ENCODE measurements around the gene SLC25A39. TPM values are rescaled to one million over a fixed set of nuclear protein-coding genes. Genes with fewer than 3 reads are reported as not detected.
A peak's percentile ranks its signal among the peaks of the same experiment; 100 is the strongest.

SLC25A39 gene
- total RNA-seq, 2 donors from 2014 or later: 72.6 to 154 TPM

- H3K4me1 ChIP-seq: peaks cover 6% of the 10 kb centered on the region
- TF ChIP-seq, protein P1, sequence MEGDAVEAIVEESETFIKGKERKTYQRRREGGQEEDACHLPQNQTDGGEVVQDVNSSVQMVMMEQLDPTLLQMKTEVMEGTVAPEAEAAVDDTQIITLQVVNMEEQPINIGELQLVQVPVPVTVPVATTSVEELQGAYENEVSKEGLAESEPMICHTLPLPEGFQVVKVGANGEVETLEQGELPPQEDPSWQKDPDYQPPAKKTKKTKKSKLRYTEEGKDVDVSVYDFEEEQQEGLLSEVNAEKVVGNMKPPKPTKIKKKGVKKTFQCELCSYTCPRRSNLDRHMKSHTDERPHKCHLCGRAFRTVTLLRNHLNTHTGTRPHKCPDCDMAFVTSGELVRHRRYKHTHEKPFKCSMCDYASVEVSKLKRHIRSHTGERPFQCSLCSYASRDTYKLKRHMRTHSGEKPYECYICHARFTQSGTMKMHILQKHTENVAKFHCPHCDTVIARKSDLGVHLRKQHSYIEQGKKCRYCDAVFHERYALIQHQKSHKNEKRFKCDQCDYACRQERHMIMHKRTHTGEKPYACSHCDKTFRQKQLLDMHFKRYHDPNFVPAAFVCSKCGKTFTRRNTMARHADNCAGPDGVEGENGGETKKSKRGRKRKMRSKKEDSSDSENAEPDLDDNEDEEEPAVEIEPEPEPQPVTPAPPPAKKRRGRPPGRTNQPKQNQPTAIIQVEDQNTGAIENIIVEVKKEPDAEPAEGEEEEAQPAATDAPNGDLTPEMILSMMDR (IDR thresholded peaks at IDR 0.05): no peak
- no peak for TF ChIP-seq POLR2A (IDR thresholded peaks at IDR 0.05)
- H3K4me3 ChIP-seq: no peak overlapping the region
- no peak for ATAC-seq
- no peaks in the 10 kb centered on the region for H3K9me3 ChIP-seq
- H3K27ac ChIP-seq: no peak overlapping the region
- intact Hi-C loops (cut with DNase I): no loop called here
- 74 to 100% methylated on average over 2 to 9 of the region's 11 CpGs for WGBS, 2 donors
- peaks cover 8 to 15% of the 10 kb centered on the region in 2 donors for H3K36me3 ChIP-seq (replicated peaks in 1 of 2; ENCODE audit: insufficient read depth in 1 of 2, low read depth in 2 of 2)
- DNase-seq: no peak
- no peaks in the 10 kb centered on the region for H3K27me3 ChIP-seq
Observed at GRCh38 chr17:44356241-44356640, 31.6 kb upstream of the SLC25A39 start.

DNA sequence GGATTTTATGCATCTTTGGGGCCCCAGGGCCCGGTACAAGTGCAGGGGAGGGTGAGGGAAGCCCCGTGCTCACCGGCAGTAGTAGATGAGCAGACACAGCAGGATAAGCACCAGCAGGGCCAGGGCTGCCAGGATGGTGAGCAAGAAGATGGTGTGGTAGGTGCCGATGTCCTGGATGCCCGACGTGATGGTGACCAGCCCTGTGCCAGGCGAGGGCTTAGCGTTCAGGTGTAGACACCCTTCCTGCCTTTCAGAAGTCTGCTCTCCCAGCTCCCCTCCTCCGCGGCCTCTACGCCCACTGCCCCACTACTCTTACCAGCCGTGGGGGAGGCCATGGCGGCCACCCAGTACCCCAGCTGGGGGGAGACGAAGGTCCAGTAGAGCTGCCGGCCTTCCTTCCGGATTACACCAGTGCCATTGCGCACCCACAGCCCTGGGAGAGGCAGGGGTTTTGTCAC is 31.0 kb upstream of the SLC25A39 start:
- H3K36me3 ChIP-seq (replicated peaks in 1 of 2; ENCODE audit: insufficient read depth in 1 of 2, low read depth in 2 of 2): peaks cover 8 to 15% of the 10 kb centered on the region in 2 donors
- H3K27ac ChIP-seq: no peak overlapping the region
- DNase-seq (no peak), ATAC-seq (no peak)
- no peak for TF ChIP-seq POLR2A (IDR thresholded peaks at IDR 0.05)
- TF ChIP-seq, protein P1 (IDR thresholded peaks at IDR 0.05): no peak
- H3K27me3 ChIP-seq: no peaks in the 10 kb centered on the region
- 83% methylated on average over 16 to 17 of the region's 17 CpGs for WGBS, 2 donors
- no peaks in the 10 kb centered on the region for H3K9me3 ChIP-seq
- intact Hi-C loops (cut with DNase I): no loop called here
- no peak overlapping the region for H3K4me3 ChIP-seq
- peaks cover 6% of the 10 kb centered on the region for H3K4me1 ChIP-seq

DNA sequence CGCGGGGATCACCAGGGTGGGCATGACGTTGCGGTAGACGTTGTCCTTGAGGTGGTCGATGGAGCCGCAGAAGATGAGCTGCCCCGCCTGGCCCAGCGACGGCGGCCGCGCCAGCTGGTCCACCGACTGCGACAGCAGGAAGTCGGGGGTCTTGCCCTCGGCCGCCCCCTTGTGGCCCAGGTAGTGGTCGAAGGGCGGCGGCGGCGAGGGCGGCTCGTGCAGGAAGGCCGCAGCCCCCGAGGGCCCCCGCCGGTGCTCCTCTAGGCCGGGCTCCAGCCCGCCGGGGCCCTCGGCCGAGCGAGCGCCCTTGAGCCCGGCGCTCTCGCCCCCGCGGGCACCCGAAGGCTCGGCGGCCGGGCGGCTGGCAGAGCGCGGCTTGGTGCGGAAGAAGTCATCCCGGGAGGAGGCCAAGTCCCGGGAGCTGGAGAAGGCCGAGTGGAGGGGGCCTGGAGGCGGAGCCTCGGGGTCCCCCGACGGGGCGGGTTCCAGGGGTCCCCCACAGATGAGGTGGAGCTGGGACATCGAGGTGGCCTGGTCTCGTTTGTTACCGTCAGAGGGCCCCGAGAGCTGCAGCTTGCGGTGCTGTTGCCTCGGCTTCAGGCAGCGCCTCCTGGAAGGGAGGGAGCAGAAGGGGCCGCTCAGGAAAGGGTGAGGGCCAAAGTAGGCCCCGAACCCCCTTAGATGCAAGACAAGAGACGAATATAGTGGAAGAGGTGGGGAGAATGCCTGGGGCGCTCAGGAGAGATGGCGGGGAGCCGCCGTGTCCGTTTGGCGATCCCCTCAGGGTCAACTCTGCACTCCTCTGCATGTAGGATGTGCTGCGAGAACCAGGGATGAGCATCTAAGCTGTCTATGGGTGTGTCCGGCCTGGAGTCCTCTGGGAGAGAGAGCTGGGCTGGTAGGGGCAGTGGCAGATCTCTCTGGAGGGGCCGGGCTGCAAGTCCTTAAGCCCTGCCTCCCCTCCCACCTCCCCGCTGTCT is 30.2 kb upstream of the SLC25A39 start:
- Histone ChIP-seq H3K4me1 (peaks cover 6% of the 10 kb centered on the region), H3K9me3 (no peaks in the 10 kb centered on the region), H3K27me3 (no peaks in the 10 kb centered on the region), H3K27ac (no peak overlapping the region), H3K36me3 (replicated peaks in 1 of 2; ENCODE audit: insufficient read depth in 1 of 2, low read depth in 2 of 2) (peaks cover 8 to 18% of the 10 kb centered on the region in 2 donors), H3K4me3 (no peak overlapping the region)
- intact Hi-C loops (cut with DNase I): no loop called here
- ATAC-seq: peak; percentile 8
- TF ChIP-seq, protein P1 (IDR thresholded peaks at IDR 0.05): peak in 6 of 7 experiments; percentile 11 to 45 (median 22)
- TF ChIP-seq POLR2A (IDR thresholded peaks at IDR 0.05): no peak
- peak; percentile 28 to 61 (median 42) for DNase-seq
- WGBS, 2 donors: 43 to 65% methylated on average over 18 to 75 of the region's 77 CpGs

DNA sequence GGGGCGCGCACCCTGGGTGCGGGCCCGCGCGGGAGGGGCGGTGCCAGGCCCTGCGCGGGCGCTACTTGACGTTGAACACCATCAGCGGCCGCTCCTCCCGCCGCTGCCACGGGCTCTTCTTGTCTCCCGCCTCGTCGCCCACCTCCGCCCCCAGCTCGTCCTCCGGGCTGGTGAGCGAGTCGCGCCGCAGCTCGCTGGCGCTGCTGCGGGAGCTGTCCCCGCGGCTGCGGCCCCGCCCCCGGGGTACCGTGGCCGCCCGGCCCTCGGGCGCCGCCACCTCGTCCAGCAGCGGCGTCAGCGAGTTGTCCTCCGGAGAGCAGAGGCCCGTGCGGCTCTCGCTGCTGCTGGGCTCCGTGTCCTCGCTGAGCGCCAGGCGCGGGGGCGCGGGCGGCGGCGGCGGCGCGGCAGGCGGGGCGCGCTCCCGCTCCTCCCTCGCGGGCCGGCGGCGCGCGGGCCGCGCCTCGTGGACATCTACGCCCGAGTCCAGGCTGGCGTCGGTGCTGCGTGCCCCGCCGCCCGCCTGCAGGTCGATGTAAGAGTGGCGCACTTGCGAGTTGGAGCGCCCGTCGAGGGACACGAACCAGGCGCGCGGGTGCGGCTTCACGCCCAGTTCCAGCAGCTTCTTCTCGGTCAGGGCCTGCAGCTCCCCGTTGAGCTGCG is 29.2 kb upstream of the SLC25A39 start:
- Histone ChIP-seq H3K27me3 (no peaks in the 10 kb centered on the region), H3K4me3 (no peak overlapping the region), H3K9me3 (no peaks in the 10 kb centered on the region), H3K36me3 (replicated peaks in 1 of 2; ENCODE audit: insufficient read depth in 1 of 2, low read depth in 2 of 2) (peaks cover 8 to 22% of the 10 kb centered on the region in 2 donors), H3K4me1 (peaks cover 6% of the 10 kb centered on the region), H3K27ac (no peak overlapping the region)
- WGBS, 2 donors: 14 to 30% methylated on average over 2 to 93 of the region's 98 CpGs
- intact Hi-C loops (cut with DNase I): no loop called here
- ATAC-seq (peak; percentile 54), DNase-seq (peak in 3 of 4 donors; percentile 22 to 52 (median 23))
- TF ChIP-seq POLR2A (IDR thresholded peaks at IDR 0.05): no peak
- TF ChIP-seq, protein P1 (IDR thresholded peaks at IDR 0.05): no peak

All from body of pancreas (tissue), 4 donors.